ENCODE data around the gene TRIM54. TPM values are rescaled to one million over a fixed set of nuclear protein-coding genes. Genes with fewer than 3 reads are reported as not detected.

TRIM54 gene
- total and polyA plus RNA-seq, 9 of the 15 experiments (the other 6 are each of a cell fraction or from before 2014, with no cell fraction given) = not detected

- no peaks in the 10 kb centered on the region for H4K20me1 ChIP-seq (replicated peaks; ENCODE audit: control insufficient read depth, insufficient read depth, low read length)
- no peak overlapping the region for H3K27ac ChIP-seq (ENCODE audit: extremely low read depth, low read depth, low read length)
- no peak overlapping the region for H2AFZ ChIP-seq (ENCODE audit: low read depth, low read length)
- H3K4me3 ChIP-seq = no peak overlapping the region
- no peak for DNase-seq (ENCODE audit: extremely low read depth in 1 of 4, low spot score in 3 of 4)
- ATAC-seq = no peak
- peak; percentile 41; the same call in 1 of the 2 replicates for TF ChIP-seq ZNF316 (IDR thresholded peaks at IDR 0.05)
- TF ChIP-seq MAFG (tag; conservative IDR thresholded peaks at IDR 0.05) = peak; percentile 19
- TF ChIP-seq, protein P1, sequence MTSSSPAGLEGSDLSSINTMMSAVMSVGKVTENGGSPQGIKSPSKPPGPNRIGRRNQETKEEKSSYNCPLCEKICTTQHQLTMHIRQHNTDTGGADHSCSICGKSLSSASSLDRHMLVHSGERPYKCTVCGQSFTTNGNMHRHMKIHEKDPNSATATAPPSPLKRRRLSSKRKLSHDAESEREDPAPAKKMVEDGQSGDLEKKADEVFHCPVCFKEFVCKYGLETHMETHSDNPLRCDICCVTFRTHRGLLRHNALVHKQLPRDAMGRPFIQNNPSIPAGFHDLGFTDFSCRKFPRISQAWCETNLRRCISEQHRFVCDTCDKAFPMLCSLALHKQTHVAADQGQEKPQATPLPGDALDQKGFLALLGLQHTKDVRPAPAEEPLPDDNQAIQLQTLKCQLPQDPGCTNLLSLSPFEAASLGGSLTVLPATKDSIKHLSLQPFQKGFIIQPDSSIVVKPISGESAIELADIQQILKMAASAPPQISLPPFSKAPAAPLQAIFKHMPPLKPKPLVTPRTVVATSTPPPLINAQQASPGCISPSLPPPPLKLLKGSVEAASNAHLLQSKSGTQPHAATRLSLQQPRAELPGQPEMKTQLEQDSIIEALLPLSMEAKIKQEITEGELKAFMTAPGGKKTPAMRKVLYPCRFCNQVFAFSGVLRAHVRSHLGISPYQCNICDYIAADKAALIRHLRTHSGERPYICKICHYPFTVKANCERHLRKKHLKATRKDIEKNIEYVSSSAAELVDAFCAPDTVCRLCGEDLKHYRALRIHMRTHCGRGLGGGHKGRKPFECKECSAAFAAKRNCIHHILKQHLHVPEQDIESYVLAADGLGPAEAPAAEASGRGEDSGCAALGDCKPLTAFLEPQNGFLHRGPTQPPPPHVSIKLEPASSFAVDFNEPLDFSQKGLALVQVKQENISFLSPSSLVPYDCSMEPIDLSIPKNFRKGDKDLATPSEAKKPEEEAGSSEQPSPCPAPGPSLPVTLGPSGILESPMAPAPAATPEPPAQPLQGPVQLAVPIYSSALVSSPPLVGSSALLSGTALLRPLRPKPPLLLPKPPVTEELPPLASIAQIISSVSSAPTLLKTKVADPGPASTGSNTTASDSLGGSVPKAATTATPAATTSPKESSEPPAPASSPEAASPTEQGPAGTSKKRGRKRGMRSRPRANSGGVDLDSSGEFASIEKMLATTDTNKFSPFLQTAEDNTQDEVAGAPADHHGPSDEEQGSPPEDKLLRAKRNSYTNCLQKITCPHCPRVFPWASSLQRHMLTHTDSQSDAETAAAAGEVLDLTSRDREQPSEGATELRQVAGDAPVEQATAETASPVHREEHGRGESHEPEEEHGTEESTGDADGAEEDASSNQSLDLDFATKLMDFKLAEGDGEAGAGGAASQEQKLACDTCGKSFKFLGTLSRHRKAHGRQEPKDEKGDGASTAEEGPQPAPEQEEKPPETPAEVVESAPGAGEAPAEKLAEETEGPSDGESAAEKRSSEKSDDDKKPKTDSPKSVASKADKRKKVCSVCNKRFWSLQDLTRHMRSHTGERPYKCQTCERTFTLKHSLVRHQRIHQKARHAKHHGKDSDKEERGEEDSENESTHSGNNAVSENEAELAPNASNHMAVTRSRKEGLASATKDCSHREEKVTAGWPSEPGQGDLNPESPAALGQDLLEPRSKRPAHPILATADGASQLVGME (CRISPR knock-in tag; IDR thresholded peaks at IDR 0.05) = no peak
- TF ChIP-seq, protein P2, sequence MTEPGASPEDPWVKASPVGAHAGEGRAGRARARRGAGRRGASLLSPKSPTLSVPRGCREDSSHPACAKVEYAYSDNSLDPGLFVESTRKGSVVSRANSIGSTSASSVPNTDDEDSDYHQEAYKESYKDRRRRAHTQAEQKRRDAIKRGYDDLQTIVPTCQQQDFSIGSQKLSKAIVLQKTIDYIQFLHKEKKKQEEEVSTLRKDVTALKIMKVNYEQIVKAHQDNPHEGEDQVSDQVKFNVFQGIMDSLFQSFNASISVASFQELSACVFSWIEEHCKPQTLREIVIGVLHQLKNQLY (CRISPR knock-in tag; conservative IDR thresholded peaks at IDR 0.05) = no peak
- no peak for TF ChIP-seq ZNF212 (CRISPR knock-in tag; IDR thresholded peaks at IDR 0.05)
- TF ChIP-seq ZNF785 (CRISPR knock-in tag; IDR thresholded peaks at IDR 0.05) = no peak
- no peak for TF ChIP-seq ZNF146 (CRISPR knock-in tag; IDR thresholded peaks at IDR 0.05; ENCODE audit: unreplicated experiment)
- TF ChIP-seq C11orf30 (IDR thresholded peaks at IDR 0.05; ENCODE audit: low read depth) = peak; percentile 58
- no peak for TF ChIP-seq NBN (IDR thresholded peaks at IDR 0.05; ENCODE audit: low read depth)
- no peak for TF ChIP-seq KAT8 (IDR thresholded peaks at IDR 0.05; ENCODE audit: low read depth)
- peak; percentile 34; the same call in 1 of the 2 replicates for TF ChIP-seq ZNF121 (CRISPR knock-in tag; conservative IDR thresholded peaks at IDR 0.05)
- TF ChIP-seq, protein P3, sequence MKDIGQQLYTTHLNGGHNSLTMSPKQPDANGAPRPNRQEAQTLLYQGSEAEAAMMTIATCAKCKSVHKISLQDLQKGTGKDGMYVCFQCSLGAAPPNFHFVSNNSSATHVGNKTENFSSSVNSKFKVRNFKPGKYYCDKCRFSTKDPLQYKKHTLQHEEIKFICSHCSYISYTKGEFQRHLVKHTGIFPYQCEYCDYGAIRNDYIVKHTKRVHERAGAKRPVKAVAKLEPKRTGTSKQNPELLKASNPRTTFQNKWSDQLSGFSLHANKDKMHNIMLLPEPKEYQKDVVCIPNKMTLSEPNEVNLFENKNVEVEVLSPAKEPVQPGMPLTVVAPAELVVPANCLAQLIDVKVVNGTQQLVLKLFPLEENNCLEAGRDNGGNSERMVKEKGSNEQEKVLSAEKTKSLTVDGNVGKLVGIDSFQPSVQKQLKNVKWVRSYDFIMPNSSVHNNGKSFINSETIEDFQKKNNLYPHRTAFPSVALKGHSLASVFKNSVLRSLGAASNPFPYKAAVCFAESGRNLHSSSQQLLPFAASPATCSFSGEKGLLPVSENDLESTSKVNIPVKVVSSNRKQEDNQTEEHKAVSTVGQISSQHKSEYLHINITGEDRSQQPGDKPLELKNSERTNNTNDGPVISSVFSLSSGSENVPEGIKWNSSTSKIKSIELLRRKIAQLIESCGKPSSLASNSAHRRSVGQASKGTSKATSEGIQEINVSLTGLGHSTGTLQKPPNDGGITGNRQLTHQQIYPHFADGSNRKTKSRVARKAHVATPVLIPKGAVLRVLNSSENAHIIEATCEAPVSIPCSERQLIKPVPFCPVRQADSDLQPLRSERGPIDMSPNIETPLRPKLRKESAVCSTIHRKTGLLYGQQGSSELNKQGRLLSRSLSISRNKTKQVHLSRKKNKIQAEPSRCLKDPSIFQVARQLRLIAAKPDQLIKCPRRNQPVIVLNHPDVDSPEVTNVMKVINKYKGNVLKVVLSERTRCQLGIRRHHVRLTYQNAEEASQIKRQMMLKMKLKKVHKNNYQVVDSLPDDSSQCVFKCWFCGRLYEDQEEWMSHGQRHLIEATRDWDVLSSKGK (CRISPR knock-in tag; IDR thresholded peaks at IDR 0.05) = no peak
- in situ Hi-C loops (cut with MboI) = no loop called here
- 69% methylated on average over 7 of the region's 7 CpGs for WGBS (ENCODE audit: insufficient coverage, low coverage, missing lambda C conversion rate)
- no peaks in the 10 kb centered on the region for H3K9me1 ChIP-seq (ENCODE audit: control insufficient read depth, insufficient read depth, low read length)
- intact Hi-C loops (cut with micrococcal nuclease) = no loop called here
- CTCF ChIA-PET (ENCODE audit: low intra/inter-chr PET ratio) = no interaction called here
- no peak for FAIRE-seq
- no peaks in the 10 kb centered on the region for H3K27me3 ChIP-seq (ENCODE audit: control insufficient read depth in 2 of 2, insufficient read depth in 2 of 2, low read length in 2 of 2)
- peaks cover 91% of the 10 kb centered on the region for H3K79me2 ChIP-seq (ENCODE audit: control insufficient read depth, insufficient read depth, low read length)
- POLR2A ChIA-PET = interaction anchor here (0.6 to 1.7 kb wide), 4 partner anchors 13 to 144 kb away, joined by 3 to 9 read pairs (median 4); no protein-coding TSS in a partner anchor
- H3K36me3 ChIP-seq (ENCODE audit: control insufficient read depth, insufficient read depth, low read length) = peaks cover 18% of the 10 kb centered on the region; the same call in 2 of the 3 replicates
- peaks cover 8 to 12% of the 10 kb centered on the region in 2 experiments; a peak in 4 of 5 replicates for H3K4me1 ChIP-seq (replicated peaks in 1 of 2; ENCODE audit: control insufficient read depth in 2 of 2, insufficient read depth in 2 of 2, low read length in 2 of 2)
- no peak overlapping the region for H3K4me2 ChIP-seq (ENCODE audit: insufficient read depth, low read length)
- H3K9ac ChIP-seq (ENCODE audit: insufficient read depth in 1 of 2, low read depth in 2 of 2, low read length in 2 of 2) = no peak overlapping the region; a peak in 1 of 4 replicates
- H3K9me3 ChIP-seq (replicated peaks; ENCODE audit: control insufficient read depth, insufficient read depth, low read depth, low read length) = no peaks in the 10 kb centered on the region
- no TSS peak for BruUV-seq (replicated peaks)
These were observed 68.0 kb downstream of the TRIM54 start for GRCh38 chr2:27350106-27350693.
